Sigmoid colon (tissue), 7 donors: ENCODE measurements around the gene CCDC159. TPM values are rescaled to one million over a fixed set of nuclear protein-coding genes. Genes with fewer than 3 reads are reported as not detected.
"Not testable (repeated sequence)": the region's sequence is repeated elsewhere in the genome, so short reads cannot be mapped to it uniquely, and the experiment has no call there.

Experiments
- DNase-seq: peaks from one replicate; pipeline ENCODE4 v3.0.0-alpha.2; 2019
- H3K27ac ChIP-seq, 4 donors: fragments of 200-600 bp; sonication (generic); one replicate each; pipeline ENCODE4 v1.5.1; 2016 to 2019; ENCODE audit warnings: mild to moderate bottlenecking in 1 of 4
- H3K27me3 ChIP-seq, 3 donors: fragments of 200-600 bp; sonication (generic); one replicate each; pipeline ENCODE4 v1.5.1; 2019; ENCODE audit warnings: mild to moderate bottlenecking in 1 of 3
- H3K36me3 ChIP-seq, 4 donors: fragments of 200-600 bp; sonication (generic); one replicate each; pipeline ENCODE4 v1.5.1; 2016 to 2019
- H3K4me1 ChIP-seq, 4 donors: fragments of 200-600 bp; sonication (generic); one replicate each; pipeline ENCODE4 v1.5.1; 2017 to 2019
- H3K4me3 ChIP-seq, 4 donors: fragments of 200-600 bp; sonication (generic); one replicate each; pipeline ENCODE4 v1.5.1; 2017 to 2019; ENCODE audit warnings: mild to moderate bottlenecking in 2 of 4, moderate library complexity in 1 of 4
- H3K9me3 ChIP-seq, 4 donors: fragments of 200-600 bp in 3 of 4; sonication (generic) in 3 of 4; one replicate each; pipeline versions ENCODE4 v1.5.1 to v1.6.1; 2013 to 2019
- CTCF ChIP-seq, 4 experiments: fragments of 450-650 bp in 3 of 4; fragments of 200-600 bp in 1 of 4; IDR thresholded peaks; one replicate each; pipeline ENCODE4 v1.5.1; 2016 to 2019; ENCODE audit warnings: antibody characterized with exemption in 4 of 4, mild to moderate bottlenecking in 3 of 4, moderate library complexity in 2 of 4
- EP300 ChIP-seq, 4 donors: sonication (generic); formaldehyde crosslinking; IDR thresholded peaks; one replicate each; pipeline ENCODE4 v1.6.1; 2017; ENCODE audit warnings: antibody characterized with exemption in 4 of 4
- POLR2A ChIP-seq, 2 donors: fragments of 450-650 bp; IDR thresholded peaks; one replicate each; pipeline ENCODE4 v1.6.1; 2016; ENCODE audit warnings: antibody characterized with exemption in 2 of 2, mild to moderate bottlenecking in 2 of 2, moderate library complexity in 2 of 2
- POLR2AphosphoS5 ChIP-seq, 4 donors: sonication (generic); formaldehyde crosslinking; IDR thresholded peaks; one replicate each; pipeline ENCODE4 v1.6.1; 2017; ENCODE audit warnings: antibody characterized with exemption in 4 of 4
- WGBS, 2 donors: extraction: QIAGEN DNeasy Blood & Tissue Kit; methylation state at CpG; one replicate each; pipeline ENCODE4 v1.1.7; 2013; 5-methylcytosine and 5-hydroxymethylcytosine counted together
- intact Hi-C: fragments of 100-400 bp; cut with DNase I; formaldehyde crosslinking; loops from one replicate; pipeline ENCODE4 v1.15.1; 2023
- polyA plus RNA-seq, 3 donors: library from polyadenylated mRNA; stranded (reverse); fragments of 200-250 nt; gene quantifications; one replicate each; pipeline ENCODE4 v1.2.3, GENCODE V29; 2013
- total RNA-seq, 4 donors: library from RNA; depleted of rRNA; stranded (reverse); fragments of >200 nt; gene quantifications; one replicate each; pipeline ENCODE4 v1.1.0, GENCODE V29; 2016
- donor health status: healthy with polysubstance abuse.
- donor health status: Bipolar disorder and iron deficiency.
- donor health status: healthy.

Gene CCDC159
- total and polyA plus RNA-seq, 7 donors: 11.6 to 42.4 (median 19.6) TPM

- no peak overlapping the region for H3K4me3 ChIP-seq
- peak overlapping the region in 1 of 4 donors; percentile 84 for H3K27ac ChIP-seq
- no peaks in the 10 kb centered on the region for H3K9me3 ChIP-seq
- TF ChIP-seq POLR2A (IDR thresholded peaks at IDR 0.05) (no peak), POLR2AphosphoS5 (IDR thresholded peaks at IDR 0.05) (no peak), EP300 (IDR thresholded peaks at IDR 0.05) (no peak), CTCF (IDR thresholded peaks at IDR 0.05) (no peak)
- 95% methylated on average over 3 of the region's 3 CpGs for WGBS, 2 donors
- DNase-seq: no peak
- intact Hi-C loops: no loop called here
- no peaks in the 10 kb centered on the region for H3K27me3 ChIP-seq
- peaks cover 0 to 17% (median 3%) of the 10 kb centered on the region in 4 donors for H3K36me3 ChIP-seq
- peaks cover 0 to 54% (median 52%) of the 10 kb centered on the region in 4 donors for H3K4me1 ChIP-seq
Measured at GRCh38 chr19:11342429-11342828, 3.9 kb upstream of the CCDC159 start.

- WGBS, 2 donors: 34 to 55% methylated on average over 15 of the region's 15 CpGs
- Histone ChIP-seq H3K9me3 (no peaks in the 10 kb centered on the region), H3K4me1 (peaks cover 0 to 34% (median 31%) of the 10 kb centered on the region in 4 donors), H3K4me3 (peak overlapping the region; percentile 58 to 82 (median 74)), H3K27ac (peak overlapping the region; percentile 84 to 94 (median 92)), H3K36me3 (peaks cover 0 to 16% (median 3%) of the 10 kb centered on the region in 4 donors), H3K27me3 (no peaks in the 10 kb centered on the region)
- no peak for TF ChIP-seq POLR2A (IDR thresholded peaks at IDR 0.05)
- TF ChIP-seq CTCF (IDR thresholded peaks at IDR 0.05): no peak
- no peak for TF ChIP-seq EP300 (IDR thresholded peaks at IDR 0.05)
- no peak for TF ChIP-seq POLR2AphosphoS5 (IDR thresholded peaks at IDR 0.05)
- DNase-seq: no peak
- intact Hi-C loops: loop anchor here (2.0 kb wide), 1 partner anchor 30 kb away; the partner anchor contains the start of gene SWSAP1
Measured at GRCh38 chr19:11345122-11345803, 1.1 kb upstream of the CCDC159 start.

- WGBS, 2 donors: 76% methylated on average over 7 of the region's 7 CpGs
- Histone ChIP-seq H3K27me3 (no peaks in the 10 kb centered on the region), H3K4me1 (peaks cover 0 to 34% (median 30%) of the 10 kb centered on the region in 4 donors), H3K36me3 (peaks cover 0 to 4% (median 2%) of the 10 kb centered on the region in 4 donors), H3K9me3 (no peaks in the 10 kb centered on the region), H3K27ac (peak overlapping the region; percentile 84 to 94 (median 92)), H3K4me3 (no peak overlapping the region)
- DNase-seq: no peak
- intact Hi-C loops: no loop called here
- TF ChIP-seq CTCF (IDR thresholded peaks at IDR 0.05) (no peak), POLR2AphosphoS5 (IDR thresholded peaks at IDR 0.05) (no peak)
Measured at GRCh38 chr19:11347546-11348039, 1.3 kb downstream of the CCDC159 start.

GRCh38 chr19:11349171-11349570 is 2.9 kb downstream of the CCDC159 start:
- TF ChIP-seq POLR2AphosphoS5 (IDR thresholded peaks at IDR 0.05) (no peak), EP300 (IDR thresholded peaks at IDR 0.05) (no peak), POLR2A (IDR thresholded peaks at IDR 0.05) (no peak), CTCF (IDR thresholded peaks at IDR 0.05) (no peak)
- no peaks in the 10 kb centered on the region for H3K9me3 ChIP-seq
- intact Hi-C loops: no loop called here
- no peak overlapping the region for H3K27ac ChIP-seq
- DNase-seq: no peak
- peaks cover 0 to 23% (median 22%) of the 10 kb centered on the region in 4 donors for H3K4me1 ChIP-seq
- no peak overlapping the region for H3K4me3 ChIP-seq
- WGBS, 2 donors: 92 to 95% methylated on average over 4 of the region's 4 CpGs
- H3K36me3 ChIP-seq: no peaks in the 10 kb centered on the region
- H3K27me3 ChIP-seq: no peaks in the 10 kb centered on the region

- H3K27ac ChIP-seq, H3K4me3 ChIP-seq, H3K9me3 ChIP-seq, intact Hi-C loops, H3K27me3 ChIP-seq, H3K36me3 ChIP-seq, DNase-seq: not testable (repeated sequence)
- 95% methylated on average over 4 of the region's 4 CpGs for WGBS, 2 donors
- peaks cover 0 to 26% (median 20%) of the 10 kb centered on the region in 4 donors for H3K4me1 ChIP-seq
Measured at GRCh38 chr19:11354102-11354501, 7.8 kb downstream of the CCDC159 start.
